Esophagus muscularis mucosa (tissue), 4 donors: ENCODE measurements around the gene GALNT7. TPM values are rescaled to one million over a fixed set of nuclear protein-coding genes. Genes with fewer than 3 reads are reported as not detected.
"Not testable (repeated sequence)": the region's sequence is repeated elsewhere in the genome, so short reads cannot be mapped to it uniquely, and the experiment has no call there.

Source experiments
- DNase-seq: peaks from one replicate; pipeline ENCODE4 v3.0.0-alpha.2; 2017; ENCODE audit errors: extremely low spot score
- H3K27ac ChIP-seq, 4 donors: fragments of 200-600 bp; sonication (generic); replicated peaks in 1 of 4; 1 replicate in 3 of 4; 2 replicates in 1 of 4; pipeline ENCODE4 v1.5.1; 2016 to 2019; ENCODE audit warnings: mild to moderate bottlenecking in 1 of 4
- H3K27me3 ChIP-seq, 4 donors: fragments of 200-600 bp; sonication (generic); one replicate each; pipeline versions ENCODE4 v1.5.1 to v1.6.0; 2016 to 2019
- H3K36me3 ChIP-seq, 4 donors: fragments of 200-600 bp; sonication (generic); one replicate each; pipeline ENCODE4 v1.5.1; 2016 to 2019
- H3K4me1 ChIP-seq, 4 donors: fragments of 200-600 bp; sonication (generic); one replicate each; pipeline ENCODE4 v1.5.1; 2016 to 2019
- H3K4me3 ChIP-seq, 4 donors: fragments of 200-600 bp; sonication (generic); 1 replicate in 2 of 4; 2 replicates in 2 of 4; pipeline ENCODE4 v1.5.1; 2016 to 2019; ENCODE audit warnings: mild to moderate bottlenecking in 4 of 4, moderate library complexity in 1 of 4
- H3K9me3 ChIP-seq, 4 donors: fragments of 200-600 bp; sonication (generic); 1 replicate in 3 of 4; 2 replicates in 1 of 4; pipeline ENCODE4 v1.5.1; 2016 to 2019
- CTCF ChIP-seq, 3 experiments: fragments of 200-600 bp in 2 of 3; fragments of 450-650 bp in 1 of 3; sonication (generic) in 2 of 3; IDR thresholded peaks; one replicate each; pipeline ENCODE4 v1.5.1; 2017 to 2019; ENCODE audit warnings: antibody characterized with exemption in 3 of 3, mild to moderate bottlenecking in 2 of 3, moderate library complexity in 1 of 3
- EP300 ChIP-seq: sonication (generic); formaldehyde crosslinking; IDR thresholded peaks from one replicate; pipeline ENCODE4 v1.6.1; 2017; ENCODE audit warnings: antibody characterized with exemption
- POLR2A ChIP-seq: fragments of 450-650 bp; IDR thresholded peaks from one replicate; pipeline ENCODE4 v1.6.1; 2017; ENCODE audit warnings: antibody characterized with exemption, moderate library complexity, mild to moderate bottlenecking, low read depth
- POLR2AphosphoS5 ChIP-seq, 2 donors: sonication (generic); formaldehyde crosslinking; IDR thresholded peaks; one replicate each; pipeline ENCODE4 v1.6.1; 2017; ENCODE audit warnings: antibody characterized with exemption in 2 of 2
- WGBS: methylation state at CpG from one replicate; pipeline ENCODE4 v1.1.5; 2018; 5-methylcytosine and 5-hydroxymethylcytosine counted together
- intact Hi-C: fragments of 100-400 bp; cut with DNase I; formaldehyde crosslinking; loops from one replicate; pipeline ENCODE4 v1.15.1; 2023
- total RNA-seq, 4 donors: library from RNA; depleted of rRNA; stranded (reverse); fragments of >200 nt; gene quantifications; one replicate each; pipeline versions ENCODE4 v1.1.0 to v1.2.1, GENCODE V29; 2016

Gene GALNT7
- total RNA-seq = 10 to 100 TPM in 3 of 4 donors, 1 to 10 TPM in 1; 9.6 to 20.2 (median 12.9) TPM

GRCh38 chr4:173168396-173169177, at the start of gene GALNT7:
Gene GALNT7 (plus strand): TSS chr4:173168811. CDS start chr4:173168836, 25 bp downstream.
- H3K9me3 ChIP-seq = no peaks in the 10 kb centered on the region
- peak within 1 kb of the TSS; percentile 91 to 95 (median 93) for H3K27ac ChIP-seq
- under 1% methylated on average over 32 of the region's 64 CpGs for WGBS
- peak; percentile 93 for DNase-seq
- peaks cover 7 to 29% (median 23%) of the 10 kb centered on the region in 4 donors for H3K4me1 ChIP-seq
- intact Hi-C loops = no loop called here
- TF ChIP-seq POLR2A (no peak), EP300 (no peak), CTCF (IDR thresholded peaks at IDR 0.05) (no peak), POLR2AphosphoS5 (IDR thresholded peaks at IDR 0.05) (no peak)
- H3K36me3 ChIP-seq = peaks cover 0 to 4% (median 0%) of the 10 kb centered on the region in 4 donors
- H3K4me3 ChIP-seq = peak within 1 kb of the TSS; percentile 88 to 99 (median 92)
- no peaks in the 10 kb centered on the region for H3K27me3 ChIP-seq

GRCh38 chr4:173118819-173119218, 49.8 kb upstream of the GALNT7 start:
- H3K36me3 ChIP-seq, H3K27me3 ChIP-seq, intact Hi-C loops, H3K9me3 ChIP-seq, DNase-seq, H3K27ac ChIP-seq, H3K4me1 ChIP-seq, H3K4me3 ChIP-seq: not testable (repeated sequence)
- WGBS = 93% methylated on average over 2 of the region's 2 CpGs

- DNase-seq = no peak
- Histone ChIP-seq H3K4me3 (no peak overlapping the region), H3K27ac (no peak overlapping the region), H3K27me3 (no peaks in the 10 kb centered on the region), H3K4me1 (peaks cover 0 to 6% (median 0%) of the 10 kb centered on the region in 4 donors), H3K9me3 (no peaks in the 10 kb centered on the region), H3K36me3 (no peaks in the 10 kb centered on the region)
- 86% methylated on average over 3 of the region's 3 CpGs for WGBS
- intact Hi-C loops = no loop called here
- TF ChIP-seq EP300 (no peak), POLR2AphosphoS5 (IDR thresholded peaks at IDR 0.05) (no peak), POLR2A (no peak)
Measured at GRCh38 chr4:173119818-173120217, 48.8 kb upstream of the GALNT7 start.

- TF ChIP-seq EP300 (no peak), POLR2AphosphoS5 (IDR thresholded peaks at IDR 0.05) (no peak), CTCF (IDR thresholded peaks at IDR 0.05) (no peak), POLR2A (no peak)
- no peaks in the 10 kb centered on the region for H3K36me3 ChIP-seq
- 38% methylated on average over 3 of the region's 3 CpGs for WGBS
- no peaks in the 10 kb centered on the region for H3K27me3 ChIP-seq
- intact Hi-C loops = no loop called here
- H3K27ac ChIP-seq = no peak overlapping the region
- H3K9me3 ChIP-seq = no peaks in the 10 kb centered on the region
- DNase-seq = no peak
- peaks cover 0 to 6% (median 0%) of the 10 kb centered on the region in 4 donors for H3K4me1 ChIP-seq
- no peak overlapping the region for H3K4me3 ChIP-seq
Measured at GRCh38 chr4:173121076-173121561, 47.5 kb upstream of the GALNT7 start.

- no peaks in the 10 kb centered on the region for H3K9me3 ChIP-seq
- intact Hi-C loops = no loop called here
- no peak for TF ChIP-seq POLR2A
- no peak for TF ChIP-seq CTCF (IDR thresholded peaks at IDR 0.05)
- no peak overlapping the region for H3K27ac ChIP-seq
- WGBS = 91% methylated on average over 7 of the region's 7 CpGs
- no peaks in the 10 kb centered on the region for H3K27me3 ChIP-seq
- H3K4me1 ChIP-seq = peaks cover 0 to 6% (median 0%) of the 10 kb centered on the region in 4 donors
- no peak overlapping the region for H3K4me3 ChIP-seq
- DNase-seq = no peak
- H3K36me3 ChIP-seq = no peaks in the 10 kb centered on the region
Measured at GRCh38 chr4:173124209-173124865, 44.3 kb upstream of the GALNT7 start.
